Peyer's patch (tissue), 4 donors: Measurements from ENCODE around the gene EXOC3L2.

Experiments used
- POLR2A ChIP-seq, 2 donors: fragments of 450-650 bp; IDR thresholded peaks; one replicate each; pipeline ENCODE4 v1.5.1; 2017; ENCODE audit warnings: antibody characterized with exemption in 2 of 2, mild to moderate bottlenecking in 2 of 2, moderate library complexity in 2 of 2
- TF ChIP-seq, protein P1 (sequence below), 6 experiments: fragments of 450-650 bp in 4 of 6; fragments of 200-600 bp in 2 of 6; sonication (generic) in 1 of 6; IDR thresholded peaks; one replicate each; pipeline ENCODE4 v1.5.1; 2017 to 2019; ENCODE audit warnings: antibody characterized with exemption in 6 of 6, mild to moderate bottlenecking in 3 of 6, moderate library complexity in 1 of 6

DNA sequence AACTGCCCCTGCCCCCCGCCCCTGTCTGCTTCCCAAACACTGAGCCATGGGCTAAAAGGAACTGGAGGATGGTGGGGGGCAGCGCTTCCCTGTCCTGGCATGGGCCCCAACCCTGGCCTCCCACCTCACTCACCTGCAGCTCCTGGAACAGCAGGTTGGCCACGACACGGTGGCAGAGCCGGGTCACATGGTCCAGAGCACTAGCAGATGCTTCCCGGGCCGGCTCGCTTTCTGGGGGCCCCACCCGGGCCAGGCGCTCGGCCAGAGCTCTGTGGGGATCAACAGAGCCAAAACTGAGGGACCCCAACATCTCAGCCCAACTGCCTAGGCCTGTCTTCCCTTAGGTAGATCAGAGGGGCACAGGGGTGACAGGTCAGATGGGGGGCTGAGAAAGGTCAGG lies 20.6 kb downstream of the EXOC3L2 start:
- TF ChIP-seq, protein P1, sequence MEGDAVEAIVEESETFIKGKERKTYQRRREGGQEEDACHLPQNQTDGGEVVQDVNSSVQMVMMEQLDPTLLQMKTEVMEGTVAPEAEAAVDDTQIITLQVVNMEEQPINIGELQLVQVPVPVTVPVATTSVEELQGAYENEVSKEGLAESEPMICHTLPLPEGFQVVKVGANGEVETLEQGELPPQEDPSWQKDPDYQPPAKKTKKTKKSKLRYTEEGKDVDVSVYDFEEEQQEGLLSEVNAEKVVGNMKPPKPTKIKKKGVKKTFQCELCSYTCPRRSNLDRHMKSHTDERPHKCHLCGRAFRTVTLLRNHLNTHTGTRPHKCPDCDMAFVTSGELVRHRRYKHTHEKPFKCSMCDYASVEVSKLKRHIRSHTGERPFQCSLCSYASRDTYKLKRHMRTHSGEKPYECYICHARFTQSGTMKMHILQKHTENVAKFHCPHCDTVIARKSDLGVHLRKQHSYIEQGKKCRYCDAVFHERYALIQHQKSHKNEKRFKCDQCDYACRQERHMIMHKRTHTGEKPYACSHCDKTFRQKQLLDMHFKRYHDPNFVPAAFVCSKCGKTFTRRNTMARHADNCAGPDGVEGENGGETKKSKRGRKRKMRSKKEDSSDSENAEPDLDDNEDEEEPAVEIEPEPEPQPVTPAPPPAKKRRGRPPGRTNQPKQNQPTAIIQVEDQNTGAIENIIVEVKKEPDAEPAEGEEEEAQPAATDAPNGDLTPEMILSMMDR (IDR thresholded peaks at IDR 0.05), result no peak
- TF ChIP-seq POLR2A (IDR thresholded peaks at IDR 0.05), result no peak
